IMR-90 (cell line): Measurements from ENCODE around the gene CAMK4.

Source experiments
- CTCF ChIP-seq: conservative IDR thresholded peaks from 2 replicates; pipeline ENCODE4 v1.5.1; 2012; ENCODE audit warnings: mild to moderate bottlenecking, low read depth, low read length, improper control_type of control experiment
- ELK1 ChIP-seq: fragments of 150-350 bp; IDR thresholded peaks from 2 replicates; pipeline ENCODE4 v1.6.1; 2016; ENCODE audit warnings: low read depth, mild to moderate bottlenecking, low read length, moderate library complexity, borderline replicate concordance
- FOS ChIP-seq: fragments of 150-350 bp; IDR thresholded peaks from 2 replicates; pipeline ENCODE4 v1.6.1; 2016; ENCODE audit warnings: low read depth, low read length
- MAFK ChIP-seq: IDR thresholded peaks from 2 replicates; pipeline ENCODE4 v1.6.1; 2012; ENCODE audit warnings: low read depth, low read length, improper control_type of control experiment
- NFE2L2 ChIP-seq: fragments of 150-350 bp; IDR thresholded peaks from 2 replicates; pipeline ENCODE4 v1.6.1; 2016; ENCODE audit warnings: low read depth, mild to moderate bottlenecking, low read length
- POLR2A ChIP-seq: IDR thresholded peaks from 2 replicates; pipeline ENCODE4 v1.6.1; 2012; ENCODE audit warnings: mild to moderate bottlenecking, low read depth, low read length
- RFX5 ChIP-seq: IDR thresholded peaks from 2 replicates; pipeline ENCODE4 v1.8.0; 2012; ENCODE audit warnings: low read depth, mild to moderate bottlenecking, low read length, moderate library complexity

GRCh38 chr5:111229871-111230810 is 6.0 kb downstream of the CAMK4 start:
- TF ChIP-seq CTCF (no peak), RFX5 (no peak), ELK1 (no peak), POLR2A (no peak), FOS (no peak), NFE2L2 (no peak), MAFK (no peak)
